Loucy (cell line): ENCODE data around the gene MOXD1.

Experiments used
- EZH2phosphoT487 ChIP-seq: fragments of 200-600 bp; IDR thresholded peaks from 2 replicates; pipeline ENCODE4 v1.6.1; 2018; ENCODE audit warnings: antibody characterized with exemption, mild to moderate bottlenecking, moderate library complexity, borderline replicate concordance
- TF ChIP-seq, protein P1 (sequence below): fragments of 200-600 bp; sonication (generic); conservative IDR thresholded peaks from 2 replicates; pipeline ENCODE4 v1.5.1; 2014; ENCODE audit warnings: mild to moderate bottlenecking, antibody characterized with exemption, low read length

DNA sequence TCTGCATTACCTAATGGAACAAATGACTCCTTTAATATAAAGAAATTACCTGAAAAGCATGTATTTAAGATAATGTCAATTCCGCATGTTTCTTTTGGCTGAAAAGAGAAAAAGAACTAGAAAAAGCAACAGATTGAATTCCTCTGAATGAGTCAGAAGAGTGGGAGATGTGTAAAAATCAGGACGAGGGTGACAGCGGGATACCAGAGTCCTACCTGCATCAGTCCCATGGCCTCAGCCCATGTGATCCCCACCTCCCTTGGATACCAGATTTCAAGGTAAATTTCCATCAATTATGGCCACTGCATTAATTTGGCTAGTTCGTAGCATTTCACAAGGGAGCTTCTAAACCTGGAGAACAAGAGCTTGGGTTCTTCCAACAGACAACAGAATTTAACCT lies 10.0 kb upstream of the MOXD1 start:
- TF ChIP-seq, protein P1, sequence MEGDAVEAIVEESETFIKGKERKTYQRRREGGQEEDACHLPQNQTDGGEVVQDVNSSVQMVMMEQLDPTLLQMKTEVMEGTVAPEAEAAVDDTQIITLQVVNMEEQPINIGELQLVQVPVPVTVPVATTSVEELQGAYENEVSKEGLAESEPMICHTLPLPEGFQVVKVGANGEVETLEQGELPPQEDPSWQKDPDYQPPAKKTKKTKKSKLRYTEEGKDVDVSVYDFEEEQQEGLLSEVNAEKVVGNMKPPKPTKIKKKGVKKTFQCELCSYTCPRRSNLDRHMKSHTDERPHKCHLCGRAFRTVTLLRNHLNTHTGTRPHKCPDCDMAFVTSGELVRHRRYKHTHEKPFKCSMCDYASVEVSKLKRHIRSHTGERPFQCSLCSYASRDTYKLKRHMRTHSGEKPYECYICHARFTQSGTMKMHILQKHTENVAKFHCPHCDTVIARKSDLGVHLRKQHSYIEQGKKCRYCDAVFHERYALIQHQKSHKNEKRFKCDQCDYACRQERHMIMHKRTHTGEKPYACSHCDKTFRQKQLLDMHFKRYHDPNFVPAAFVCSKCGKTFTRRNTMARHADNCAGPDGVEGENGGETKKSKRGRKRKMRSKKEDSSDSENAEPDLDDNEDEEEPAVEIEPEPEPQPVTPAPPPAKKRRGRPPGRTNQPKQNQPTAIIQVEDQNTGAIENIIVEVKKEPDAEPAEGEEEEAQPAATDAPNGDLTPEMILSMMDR, result no peak
- TF ChIP-seq EZH2phosphoT487, result no peak
